Loucy (cell line): ENCODE data around the gene KRTAP12-3.

ENCODE experiments used
- CTCF ChIP-seq: fragments of 200-600 bp; sonication (generic); conservative IDR thresholded peaks from 2 replicates; pipeline ENCODE4 v1.5.1; 2014; ENCODE audit warnings: mild to moderate bottlenecking, antibody characterized with exemption, low read length
- EZH2phosphoT487 ChIP-seq: fragments of 200-600 bp; IDR thresholded peaks from 2 replicates; pipeline ENCODE4 v1.6.1; 2018; ENCODE audit warnings: antibody characterized with exemption, mild to moderate bottlenecking, moderate library complexity, borderline replicate concordance

DNA sequence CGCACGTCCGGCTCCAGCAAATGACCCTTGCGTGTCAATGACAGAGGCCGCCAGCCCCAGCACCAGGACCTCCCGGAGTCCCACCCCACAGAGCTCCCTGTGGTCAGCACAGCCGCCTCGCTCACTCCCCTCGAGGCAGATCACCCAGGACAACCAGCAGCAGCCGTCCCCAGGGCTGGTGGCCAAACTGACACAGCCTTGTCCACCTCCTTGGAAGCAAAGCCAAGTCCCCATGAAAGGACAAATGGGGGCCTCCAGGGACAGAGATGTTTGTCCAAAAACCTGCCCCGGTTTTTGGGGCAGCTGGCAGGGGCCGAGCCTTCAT is 18.4 kb upstream of the KRTAP12-3 start:
- TF ChIP-seq EZH2phosphoT487, result no peak
- no peak for TF ChIP-seq CTCF
